GM20000 (cell line): ENCODE results near the gene GORAB.

Source experiments
- DNase-seq: peaks from one replicate; pipeline ENCODE4 v3.0.0; 2012; ENCODE audit warnings: low spot score
- CTCF ChIP-seq: IDR thresholded peaks from 2 replicates; pipeline ENCODE4 v1.5.1; 2012; ENCODE audit warnings: mild to moderate bottlenecking, control low read depth; ENCODE audit errors: extremely low read depth, missing control alignments

Gene GORAB

GRCh38 chr1:170578359-170578758 is 46.4 kb downstream of the GORAB start:
- no peak for TF ChIP-seq CTCF
- no peak for DNase-seq

DNA sequence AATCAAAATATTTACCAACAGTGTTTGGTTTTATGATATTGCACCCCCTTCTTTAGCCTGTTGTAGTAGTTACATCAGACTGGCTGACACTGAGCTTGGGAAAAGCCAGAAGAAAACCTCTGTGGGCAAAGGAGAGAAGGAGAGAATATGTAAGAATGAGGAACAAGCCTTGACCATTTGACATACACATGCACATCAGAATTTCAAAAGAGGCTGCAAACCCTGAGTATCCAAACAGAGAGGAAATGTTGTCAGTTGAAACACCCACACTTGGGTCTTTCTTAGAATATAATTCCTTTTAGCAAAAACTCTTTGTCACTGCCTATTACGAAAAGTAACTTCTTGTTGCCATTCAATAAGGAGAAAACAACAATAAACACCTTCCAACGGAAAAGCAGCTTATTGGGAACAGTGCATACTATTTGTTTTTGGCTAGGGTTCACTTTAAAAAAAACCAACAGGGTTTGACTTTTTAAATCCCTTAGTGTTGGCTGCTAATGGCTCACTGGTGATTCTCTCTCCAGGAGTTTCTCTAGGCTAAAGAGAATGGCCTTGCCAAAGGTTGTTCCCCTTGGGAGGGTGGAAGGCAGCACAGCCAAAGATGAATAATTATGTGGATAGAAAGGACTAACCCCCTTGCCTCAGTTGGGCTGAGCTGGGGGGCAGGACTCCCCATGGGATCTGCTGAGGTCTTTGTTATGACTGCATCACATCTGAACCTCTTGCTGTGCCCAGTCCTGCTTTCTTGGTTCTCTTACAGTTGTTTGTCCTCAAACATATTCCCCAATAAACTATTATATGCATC is 48.9 kb downstream of the GORAB start:
- DNase-seq: no peak
- no peak for TF ChIP-seq CTCF

DNA sequence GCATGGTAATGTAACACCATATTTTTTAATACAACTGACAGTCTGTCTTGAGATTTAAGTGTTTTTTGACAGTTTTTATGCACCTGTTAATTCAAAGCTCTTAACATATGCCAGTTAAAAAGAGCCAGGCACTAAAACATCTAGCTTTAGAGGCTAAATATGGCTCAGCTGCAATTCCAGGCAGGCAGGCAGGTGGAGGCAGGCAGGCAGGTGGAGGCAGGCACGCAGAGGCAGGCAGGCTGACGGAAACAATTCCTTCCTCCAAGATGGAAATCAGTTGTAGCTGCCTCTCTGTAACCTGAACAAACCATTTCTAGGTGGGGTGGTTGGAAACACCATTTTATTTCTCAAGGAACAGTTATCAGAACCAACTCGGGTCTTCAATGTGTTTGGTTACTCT is 51.2 kb downstream of the GORAB start:
- DNase-seq: no peak
- no peak for TF ChIP-seq CTCF

DNA sequence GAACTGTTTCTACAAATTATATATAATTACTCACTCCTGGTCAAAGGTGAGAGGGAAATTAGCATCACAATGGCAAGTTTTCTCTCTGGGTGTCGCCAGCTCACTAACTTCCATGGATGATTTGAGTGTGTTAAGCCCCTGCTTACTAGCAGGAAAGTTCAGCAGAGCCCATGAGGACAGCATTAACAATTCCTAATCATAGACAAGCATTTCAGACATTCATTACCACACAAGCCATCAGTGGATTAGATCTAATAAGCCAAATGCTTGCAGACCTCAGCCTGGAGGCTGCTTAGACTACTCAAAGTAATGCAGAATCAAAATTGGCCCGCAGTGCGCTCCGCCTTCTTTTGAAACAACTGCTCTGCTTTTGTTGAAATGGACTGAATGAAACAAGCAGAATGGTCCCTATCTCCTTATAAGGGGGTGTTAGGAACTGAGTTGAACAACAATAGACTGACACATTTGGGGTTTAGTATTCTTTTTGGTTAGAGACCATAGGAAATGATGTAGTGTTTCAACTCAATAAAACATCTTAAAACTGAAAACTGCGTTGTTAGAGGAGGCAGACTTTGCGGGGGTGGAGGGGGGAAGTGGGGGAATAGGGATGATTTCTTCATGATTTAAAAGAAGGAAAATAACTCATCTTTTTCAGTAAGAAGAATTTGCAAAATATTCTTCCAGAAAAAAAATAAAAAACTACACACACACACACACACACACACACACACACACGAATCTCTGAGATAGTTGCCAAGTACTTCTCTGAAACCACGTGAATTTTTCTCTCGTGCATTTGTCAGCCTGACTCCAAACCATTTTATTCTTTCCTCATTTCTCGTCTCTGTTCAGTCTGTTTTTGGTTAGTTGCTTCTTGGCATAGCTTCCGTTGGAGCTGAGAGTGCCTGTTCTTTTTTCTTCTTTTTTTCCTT is 54.6 kb downstream of the GORAB start:
- DNase-seq: no peak
- TF ChIP-seq CTCF: no peak

GRCh38 chr1:170587253-170587593 is 55.3 kb downstream of the GORAB start:
- no peak for DNase-seq
- TF ChIP-seq CTCF: no peak

GRCh38 chr1:170590921-170591705 is 59.1 kb downstream of the GORAB start:
- no peak for DNase-seq
- no peak for TF ChIP-seq CTCF
